ENCODE results near the gene TRAPPC10.

TRAPPC10 gene

DNA sequence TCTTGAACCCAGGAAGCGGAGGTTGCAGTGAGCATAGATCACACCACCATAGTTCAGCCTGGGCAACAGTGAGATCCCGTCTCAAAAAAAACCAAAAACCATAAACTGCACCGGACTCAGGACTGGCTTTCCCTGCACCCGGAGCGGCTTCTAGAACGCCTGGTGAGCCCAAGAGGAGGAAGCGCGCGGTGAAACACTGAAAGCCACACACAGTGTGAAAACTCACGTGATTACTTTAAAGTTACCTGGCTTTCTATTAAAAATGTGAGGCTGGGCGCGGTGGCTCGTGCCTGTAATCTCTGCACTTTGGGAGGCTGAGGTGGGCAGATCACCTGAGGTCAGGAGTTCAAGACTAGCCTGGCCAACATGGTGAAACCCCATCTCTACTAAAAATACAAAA lies 7.0 kb upstream of the TRAPPC10 start:
- Histone ChIP-seq H3K79me2 (no peaks in the 10 kb centered on the region), H3K36me3 (ENCODE audit: control insufficient read depth, insufficient read depth, low read length) (no peaks in the 10 kb centered on the region), H2AFZ (no peak overlapping the region), H3K27ac (no peak overlapping the region), H3K9me3 (ENCODE audit: control insufficient read depth, low read length) (no peaks in the 10 kb centered on the region), H3K4me2 (ENCODE audit: low read length) (no peak overlapping the region), H3K4me3 (ENCODE audit: low read depth, low read length) (no peak overlapping the region), H3K4me1 (no peaks in the 10 kb centered on the region), H3K9ac (no peak overlapping the region), H3K27me3 (ENCODE audit: control insufficient read depth, insufficient read depth, low read length) (no peaks in the 10 kb centered on the region)
- no peak for TF ChIP-seq CTCF (IDR thresholded peaks at IDR 0.05)

- no peak for TF ChIP-seq CTCF (IDR thresholded peaks at IDR 0.05)
- Histone ChIP-seq H2AFZ (no peak overlapping the region), H3K9me3 (ENCODE audit: control insufficient read depth, low read length) (no peaks in the 10 kb centered on the region), H3K9ac (no peak overlapping the region), H3K4me3 (ENCODE audit: low read depth, low read length) (no peak overlapping the region), H3K27me3 (ENCODE audit: control insufficient read depth, insufficient read depth, low read length) (no peaks in the 10 kb centered on the region), H3K4me2 (ENCODE audit: low read length) (no peak overlapping the region), H3K27ac (no peak overlapping the region), H3K4me1 (no peaks in the 10 kb centered on the region), H3K36me3 (ENCODE audit: control insufficient read depth, insufficient read depth, low read length) (no peaks in the 10 kb centered on the region), H3K79me2 (no peaks in the 10 kb centered on the region)
Observed at GRCh38 chr21:44005593-44005992, 6.5 kb upstream of the TRAPPC10 start.

GRCh38 chr21:44006017-44006619 lies 6.0 kb upstream of the TRAPPC10 start:
- TF ChIP-seq CTCF (IDR thresholded peaks at IDR 0.05), result no peak
- Histone ChIP-seq H2AFZ (no peak overlapping the region), H3K27ac (no peak overlapping the region), H3K4me2 (ENCODE audit: low read length) (no peak overlapping the region), H3K27me3 (ENCODE audit: control insufficient read depth, insufficient read depth, low read length) (no peaks in the 10 kb centered on the region), H3K4me1 (no peaks in the 10 kb centered on the region), H3K36me3 (ENCODE audit: control insufficient read depth, insufficient read depth, low read length) (no peaks in the 10 kb centered on the region), H3K79me2 (no peaks in the 10 kb centered on the region), H3K9ac (no peak overlapping the region), H3K4me3 (ENCODE audit: low read depth, low read length) (no peak overlapping the region), H3K9me3 (ENCODE audit: control insufficient read depth, low read length) (no peaks in the 10 kb centered on the region)

GRCh38 chr21:44006656-44007055 lies 5.5 kb upstream of the TRAPPC10 start:
- no peaks in the 10 kb centered on the region for H3K9me3 ChIP-seq (ENCODE audit: control insufficient read depth, low read length)
- H3K9ac ChIP-seq, result no peak overlapping the region
- H3K27ac ChIP-seq, result no peak overlapping the region
- H3K4me3 ChIP-seq (ENCODE audit: low read depth, low read length), result no peak overlapping the region
- no peaks in the 10 kb centered on the region for H3K36me3 ChIP-seq (ENCODE audit: control insufficient read depth, insufficient read depth, low read length)
- H3K4me2 ChIP-seq (ENCODE audit: low read length), result no peak overlapping the region
- H3K27me3 ChIP-seq (ENCODE audit: control insufficient read depth, insufficient read depth, low read length), result no peaks in the 10 kb centered on the region
- H3K79me2 ChIP-seq, result no peaks in the 10 kb centered on the region
- no peaks in the 10 kb centered on the region for H3K4me1 ChIP-seq
- TF ChIP-seq CTCF (IDR thresholded peaks at IDR 0.05), result no peak
- H2AFZ ChIP-seq, result no peak overlapping the region

DNA sequence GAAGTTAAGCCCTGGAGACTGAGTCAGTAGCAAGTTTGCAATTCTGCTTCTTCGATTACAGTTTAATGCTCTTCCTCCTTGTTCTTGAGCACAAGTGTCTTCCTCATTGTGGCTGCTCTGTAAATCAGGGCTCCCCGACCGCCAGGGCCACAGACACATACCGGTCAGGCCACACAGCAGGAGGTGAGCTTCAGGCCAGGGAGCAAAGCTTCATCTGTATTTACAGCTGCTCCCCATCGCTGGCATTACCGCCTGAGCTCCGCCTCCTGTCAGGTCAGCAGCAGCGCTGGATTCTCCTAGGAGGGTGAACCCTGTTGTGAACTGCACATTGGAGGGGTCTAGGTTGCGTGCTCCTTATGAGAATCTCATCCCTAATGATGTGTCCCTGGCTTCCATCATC lies 1.7 kb upstream of the TRAPPC10 start:
- Histone ChIP-seq H3K79me2 (no peaks in the 10 kb centered on the region), H3K4me3 (ENCODE audit: low read depth, low read length) (no peak overlapping the region), H3K36me3 (ENCODE audit: control insufficient read depth, insufficient read depth, low read length) (no peaks in the 10 kb centered on the region), H3K9me3 (ENCODE audit: control insufficient read depth, low read length) (no peaks in the 10 kb centered on the region), H3K27ac (no peak overlapping the region), H3K9ac (no peak overlapping the region), H3K4me2 (ENCODE audit: low read length) (no peak overlapping the region), H3K27me3 (ENCODE audit: control insufficient read depth, insufficient read depth, low read length) (no peaks in the 10 kb centered on the region), H2AFZ (no peak overlapping the region), H3K4me1 (no peaks in the 10 kb centered on the region)
- no peak for TF ChIP-seq CTCF (IDR thresholded peaks at IDR 0.05)
